ENCODE results near the gene WDR27. TPM values are rescaled to one million over a fixed set of nuclear protein-coding genes. Genes with fewer than 3 reads are reported as not detected.
"Not testable (repeated sequence)": the region's sequence is repeated elsewhere in the genome, so short reads cannot be mapped to it uniquely, and the experiment has no call there.

WDR27 gene
- total RNA-seq, 1 donor from 2014 or later: 18.3 TPM

- DNase-seq (ENCODE audit: low spot score in 2 of 2) (no peak), FAIRE-seq (no peak)
Measured at GRCh38 chr6:169665289-169665688, 36.5 kb downstream of the WDR27 start.

DNA sequence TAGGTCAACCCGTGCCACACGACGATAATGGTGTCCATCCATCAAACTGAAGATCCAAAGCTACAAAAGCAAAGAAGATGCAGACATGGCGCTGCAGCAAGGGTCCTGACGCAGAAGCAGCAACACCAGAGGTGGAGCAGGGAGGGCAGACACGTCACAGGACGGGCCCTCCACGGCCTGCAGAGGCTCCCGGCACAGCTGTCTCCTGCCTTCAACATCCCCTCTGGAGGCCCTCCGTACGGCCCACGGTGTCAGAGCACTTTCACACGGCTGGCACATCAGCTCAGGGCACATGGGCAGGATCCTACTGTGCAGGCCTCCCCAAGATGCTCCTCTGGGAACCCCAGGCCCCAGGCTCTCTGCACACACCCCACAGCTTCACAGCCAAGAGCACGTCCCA is 37.6 kb downstream of the WDR27 start:
- DNase-seq (ENCODE audit: low spot score in 2 of 2) (no peak), FAIRE-seq (no peak)

- DNase-seq (ENCODE audit: low spot score in 2 of 2) (no peak), FAIRE-seq (no peak)
Measured at GRCh38 chr6:169663468-169663867, 38.4 kb downstream of the WDR27 start.

DNA sequence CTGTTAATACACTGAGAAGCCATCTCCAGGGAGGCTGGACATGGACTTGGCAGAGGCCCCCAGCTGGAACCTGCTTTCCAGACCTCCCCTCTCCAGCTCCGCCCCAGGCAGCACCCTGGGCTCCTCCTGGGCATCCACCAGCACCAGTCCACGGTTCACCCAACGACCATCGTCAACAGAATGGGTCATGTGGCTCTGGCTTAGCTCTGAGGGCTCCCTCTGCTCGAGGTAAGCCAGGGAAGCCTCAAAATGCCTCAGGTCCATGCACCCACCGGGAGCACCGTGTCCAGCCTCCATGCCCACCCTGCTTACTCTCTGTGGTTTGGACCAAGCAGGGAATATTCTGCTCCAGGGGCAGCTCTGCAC is 40.5 kb downstream of the WDR27 start:
- FAIRE-seq: no peak
- no peak for DNase-seq (ENCODE audit: low spot score in 2 of 2)

DNA sequence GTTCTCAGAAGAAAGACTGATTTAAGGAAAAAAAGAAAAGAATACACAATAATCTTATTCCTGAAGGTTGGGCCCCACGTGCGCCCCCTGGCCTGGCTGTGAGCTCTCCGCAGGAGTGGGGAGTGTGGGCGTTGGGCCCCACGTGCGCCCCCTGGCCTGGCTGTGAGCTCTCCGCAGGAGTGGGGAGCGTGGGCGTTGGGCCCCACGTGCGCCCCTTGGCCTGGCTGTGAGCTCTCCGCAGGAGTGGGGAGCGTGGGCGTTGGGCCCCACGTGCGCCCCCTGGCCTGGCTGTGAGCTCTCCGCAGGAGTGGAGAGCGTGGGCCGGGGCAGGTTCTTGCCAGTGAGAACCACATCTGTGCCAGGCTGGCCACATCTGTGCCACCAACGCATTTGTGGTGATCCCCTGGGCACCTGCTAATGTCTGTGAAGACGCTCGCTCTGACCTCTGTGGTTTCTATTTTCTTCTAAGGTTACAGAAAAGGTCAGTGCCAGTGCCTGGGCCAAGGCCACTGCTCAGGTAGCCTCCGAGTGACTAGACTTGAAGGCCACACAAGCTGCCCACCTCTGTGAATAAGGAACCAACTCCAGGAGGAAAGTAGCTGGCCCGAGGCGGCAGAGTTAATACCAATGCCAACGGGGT is 41.0 kb downstream of the WDR27 start:
- no peak for DNase-seq (ENCODE audit: low spot score in 2 of 2)
- no peak for FAIRE-seq

GRCh38 chr6:169659820-169660610 is 41.8 kb downstream of the WDR27 start:
- DNase-seq (ENCODE audit: low spot score in 2 of 2) (no peak), FAIRE-seq (no peak)

GRCh38 chr6:169657284-169657610 is 44.6 kb downstream of the WDR27 start:
- DNase-seq (ENCODE audit: low spot score in 2 of 2) (no peak), FAIRE-seq (no peak)

DNA sequence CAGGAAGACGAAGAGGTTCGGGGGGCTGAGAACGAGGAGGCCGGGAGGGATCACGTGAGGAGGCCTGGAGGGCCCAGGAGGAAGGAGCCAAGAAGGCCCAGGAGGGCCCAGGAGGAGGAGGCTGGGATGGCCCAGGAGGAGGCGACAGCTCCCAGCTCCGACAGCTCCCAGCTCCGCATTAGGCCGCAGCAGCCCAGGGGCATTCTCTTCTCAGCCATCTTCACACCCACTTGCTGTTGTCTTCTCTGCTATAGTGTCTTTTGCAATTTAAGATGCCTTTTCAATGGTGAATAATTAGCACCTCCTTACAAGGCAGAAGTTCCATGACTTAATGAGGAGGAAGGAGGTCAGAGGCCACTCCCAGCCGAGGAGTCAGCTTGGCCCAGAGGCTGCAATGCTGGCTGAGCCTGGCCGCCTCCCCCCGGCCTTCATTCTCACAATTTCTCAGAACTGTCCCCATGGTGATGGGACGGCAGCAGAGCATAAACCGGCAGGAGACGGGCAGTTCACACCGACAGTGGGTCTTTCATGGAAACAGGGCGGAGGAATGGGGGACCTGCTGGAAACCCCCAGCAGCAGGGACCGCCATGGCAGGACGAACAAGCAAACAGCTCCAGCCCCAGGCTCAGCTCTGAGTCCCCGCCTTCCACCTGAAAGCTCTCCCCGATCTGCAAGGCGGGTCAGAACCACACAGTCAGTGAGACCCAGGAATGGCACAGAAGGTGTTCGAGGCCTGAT is 45.1 kb downstream of the WDR27 start:
- FAIRE-seq: no peak

GRCh38 chr6:169654598-169655391 is 47.0 kb downstream of the WDR27 start:
- no peak for FAIRE-seq
- DNase-seq (ENCODE audit: low spot score in 2 of 2): peak in 1 of 2 donors; percentile 62

More for the DNA sequence above, 45.1 kb downstream of the WDR27 start:
- no peak for DNase-seq (ENCODE audit: low spot score in 2 of 2)

- no peak for DNase-seq (ENCODE audit: low spot score in 2 of 2)
- no peak for FAIRE-seq
Measured at GRCh38 chr6:169653691-169654090, 48.1 kb downstream of the WDR27 start.

DNA sequence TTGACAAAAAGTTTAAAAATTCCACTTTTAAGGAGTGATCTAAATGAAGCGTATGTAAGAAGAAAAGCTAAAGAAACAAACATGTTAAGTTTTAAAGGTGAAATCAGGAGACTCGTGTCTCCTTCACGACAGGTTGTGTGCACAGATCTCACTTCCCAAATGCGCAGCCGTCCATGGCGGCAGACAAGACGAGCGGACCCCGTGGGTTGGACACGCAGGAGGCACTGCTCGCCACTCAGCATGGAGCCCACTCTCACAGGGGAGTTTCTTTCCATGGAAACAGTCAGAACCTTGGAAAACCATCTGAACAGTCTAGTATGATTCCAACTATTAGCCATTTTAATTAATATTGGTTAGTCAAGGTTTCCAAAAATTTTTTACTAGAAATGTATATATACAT is 48.9 kb downstream of the WDR27 start:
- FAIRE-seq (no peak), DNase-seq (ENCODE audit: low spot score in 2 of 2) (no peak)

DNA sequence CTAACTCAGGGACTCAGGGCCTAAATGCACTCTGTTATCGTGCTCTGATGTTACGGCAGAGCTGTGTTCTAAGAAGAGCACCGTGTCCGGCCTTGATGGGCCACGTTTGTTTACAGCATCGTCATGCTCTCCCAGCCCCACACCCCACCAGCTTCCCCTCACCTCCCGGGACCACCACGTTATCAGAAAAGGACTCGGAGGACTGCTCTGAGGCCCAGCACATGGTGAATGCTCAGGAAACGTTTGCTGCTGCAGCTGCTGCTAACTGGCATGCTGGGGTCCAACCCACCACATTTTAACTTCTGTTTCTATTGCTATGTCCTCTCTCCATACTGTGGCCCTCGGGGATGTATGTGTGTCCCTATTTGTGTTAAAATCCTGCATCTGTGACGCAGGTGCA is 50.3 kb downstream of the WDR27 start:
- FAIRE-seq (no peak), DNase-seq (ENCODE audit: low spot score in 2 of 2) (no peak)

DNA sequence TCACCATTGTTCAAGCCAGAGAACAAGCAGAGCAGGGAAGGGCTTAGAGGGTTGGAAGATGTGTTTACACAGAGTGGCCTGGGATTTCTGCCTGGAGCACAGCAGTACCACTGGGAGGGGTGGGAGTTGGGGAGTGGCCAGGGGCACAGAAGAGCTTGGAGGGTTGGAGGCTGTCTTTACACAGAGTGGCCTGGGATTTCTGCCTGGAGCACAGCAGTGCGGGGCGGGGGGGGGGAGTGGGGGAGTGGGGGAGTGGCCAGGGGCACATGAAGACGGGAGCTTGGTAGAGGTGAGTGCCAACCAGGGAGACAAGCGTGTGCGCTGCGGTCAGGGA is 50.9 kb downstream of the WDR27 start:
- DNase-seq (ENCODE audit: low spot score in 2 of 2) (no peak), FAIRE-seq (no peak)

DNA sequence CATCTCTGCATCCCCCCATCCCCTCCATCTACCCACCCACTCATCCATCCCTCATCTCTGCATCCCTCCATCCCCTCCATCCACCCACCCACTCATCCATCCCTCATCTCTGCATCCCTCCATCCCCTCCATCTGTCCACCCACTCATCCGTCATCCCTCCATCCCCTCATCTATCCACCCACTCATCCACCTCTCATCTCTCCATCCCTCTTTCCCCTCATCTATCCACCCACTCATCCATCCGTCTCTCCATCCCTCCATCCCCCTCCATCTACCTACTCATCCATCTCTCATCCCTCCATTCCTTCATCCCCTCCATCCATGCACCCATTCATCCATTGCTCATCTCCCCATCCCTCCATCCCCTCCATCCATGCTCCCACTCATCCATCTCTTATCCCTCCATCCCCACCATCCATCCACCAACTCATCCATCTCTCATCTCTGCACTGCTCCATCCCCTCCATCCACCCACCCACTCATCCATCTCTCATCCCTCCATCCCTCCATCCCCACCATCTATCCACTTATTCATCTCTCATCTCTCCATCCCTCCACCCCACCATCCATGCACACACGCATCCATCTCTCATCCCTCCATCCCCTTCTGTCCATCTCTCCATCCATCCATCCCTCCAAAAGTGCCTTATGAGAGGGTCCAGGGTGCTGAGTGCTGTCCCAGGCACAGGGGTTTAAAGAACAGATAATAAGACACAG is 51.4 kb downstream of the WDR27 start:
- FAIRE-seq (no peak), DNase-seq (ENCODE audit: low spot score in 2 of 2) (no peak)

DNA sequence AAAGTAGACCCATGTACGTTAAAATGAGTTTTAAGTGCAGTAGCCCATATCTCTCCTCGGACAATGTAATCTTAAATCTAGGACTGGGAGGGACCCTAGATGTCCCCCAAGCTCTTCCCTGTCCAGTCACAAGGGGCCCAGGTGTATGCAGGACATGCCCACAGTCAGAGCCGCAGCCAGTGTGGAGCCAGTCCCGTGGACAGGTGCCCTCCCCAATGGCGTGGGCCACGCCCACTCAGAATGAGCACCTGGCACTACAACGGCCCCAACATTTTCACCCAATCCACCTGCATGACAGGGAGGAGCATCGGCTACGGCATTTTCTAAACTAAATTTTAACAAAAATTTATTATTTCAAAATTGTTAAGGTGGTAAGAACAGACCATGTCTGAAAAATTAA is 53.2 kb downstream of the WDR27 start:
- FAIRE-seq: no peak
- DNase-seq (ENCODE audit: low spot score in 2 of 2): no peak

DNA sequence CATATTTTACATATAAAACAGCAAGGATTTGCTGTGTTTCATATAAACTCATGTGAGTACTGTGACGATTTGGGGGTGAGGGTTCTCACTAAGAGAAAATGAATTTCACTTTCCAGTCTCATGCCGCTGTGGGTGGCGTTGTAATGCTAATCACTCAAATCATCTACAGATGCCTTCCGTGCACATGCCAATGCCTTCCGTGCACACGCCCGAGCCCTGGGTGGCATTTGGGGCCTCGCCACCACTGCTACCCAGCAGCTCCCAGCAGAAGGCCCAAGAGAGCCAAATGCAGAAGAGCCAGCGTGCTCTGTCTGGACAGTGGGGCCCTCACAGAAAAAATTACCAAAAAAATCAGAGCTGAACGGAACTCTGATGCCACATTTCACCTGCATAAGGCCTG is 53.7 kb downstream of the WDR27 start:
- FAIRE-seq (no peak), DNase-seq (ENCODE audit: low spot score in 2 of 2) (no peak)

DNA sequence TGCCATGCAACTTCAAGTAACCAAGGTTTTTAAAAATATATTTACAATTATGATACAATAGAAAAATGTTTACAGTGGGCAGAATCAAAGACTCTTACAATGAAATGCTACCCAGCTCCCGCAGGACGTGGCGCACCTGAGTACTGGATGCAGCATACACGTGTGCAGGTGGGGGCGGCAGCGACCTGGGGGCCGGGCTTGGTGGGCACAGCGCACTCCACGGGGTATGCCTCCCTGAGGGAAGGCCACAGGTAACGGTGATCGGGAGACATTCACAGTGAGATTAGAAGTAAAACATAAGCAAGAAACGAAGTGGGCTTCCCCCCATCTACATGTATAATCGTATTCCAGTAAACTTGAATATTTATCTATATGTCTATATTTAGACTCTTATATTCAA is 54.2 kb downstream of the WDR27 start:
- DNase-seq (ENCODE audit: low spot score in 2 of 2): no peak
- no peak for FAIRE-seq

DNA sequence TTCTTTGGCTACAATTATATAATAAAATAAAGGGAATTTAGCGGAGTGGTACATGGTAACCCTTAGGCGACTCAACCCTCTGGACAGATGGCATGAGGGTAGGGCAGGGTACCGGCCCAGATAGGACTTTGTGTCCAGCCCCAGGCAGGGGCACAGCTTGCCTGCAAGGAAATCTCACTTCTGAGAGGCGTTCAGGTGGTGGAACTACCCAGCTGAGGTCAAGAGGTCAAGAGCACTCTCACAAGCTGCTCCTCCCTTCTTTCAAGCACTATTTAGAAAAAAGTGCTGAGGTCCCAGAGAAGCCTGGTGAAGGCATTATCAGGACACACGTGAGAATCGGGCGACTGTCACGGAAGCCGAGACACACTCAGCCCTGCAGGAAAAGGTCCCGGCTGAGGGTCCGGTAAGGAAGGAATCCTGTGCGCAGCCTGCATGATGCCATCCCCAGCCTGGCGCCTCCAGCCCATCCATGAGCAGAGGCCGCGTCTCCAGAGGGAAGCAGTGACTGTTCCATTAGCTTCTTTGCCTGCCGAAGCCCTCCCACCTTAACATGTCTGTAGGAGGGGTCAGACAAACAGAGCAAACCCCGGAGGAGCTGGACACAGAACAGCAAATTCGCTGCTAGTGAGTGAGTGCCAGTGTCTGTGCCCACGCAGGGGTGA is 54.8 kb downstream of the WDR27 start:
- FAIRE-seq (no peak), DNase-seq (ENCODE audit: low spot score in 2 of 2) (no peak)

DNA sequence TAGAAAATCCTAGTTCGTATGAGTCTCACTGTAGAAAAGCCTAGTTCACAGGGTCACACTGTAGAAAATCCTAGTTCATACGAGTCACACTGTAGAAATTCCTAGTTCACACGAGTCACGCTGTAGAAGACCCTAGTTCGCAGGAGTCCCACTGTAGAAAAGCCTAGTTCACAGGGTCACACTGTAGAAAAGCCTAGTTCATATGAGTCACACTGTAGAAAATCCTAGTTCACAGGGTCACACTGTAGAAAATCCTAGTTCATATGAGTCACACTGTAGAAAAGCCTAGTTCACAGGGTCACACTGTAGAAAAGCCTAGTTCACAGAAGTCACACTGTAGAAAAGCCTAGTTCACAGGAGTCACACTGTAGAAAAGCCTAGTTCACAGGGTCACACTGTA is 56.4 kb downstream of the WDR27 start:
- not testable (repeated sequence) for FAIRE-seq; DNase-seq (ENCODE audit: low spot score in 2 of 2)

DNA sequence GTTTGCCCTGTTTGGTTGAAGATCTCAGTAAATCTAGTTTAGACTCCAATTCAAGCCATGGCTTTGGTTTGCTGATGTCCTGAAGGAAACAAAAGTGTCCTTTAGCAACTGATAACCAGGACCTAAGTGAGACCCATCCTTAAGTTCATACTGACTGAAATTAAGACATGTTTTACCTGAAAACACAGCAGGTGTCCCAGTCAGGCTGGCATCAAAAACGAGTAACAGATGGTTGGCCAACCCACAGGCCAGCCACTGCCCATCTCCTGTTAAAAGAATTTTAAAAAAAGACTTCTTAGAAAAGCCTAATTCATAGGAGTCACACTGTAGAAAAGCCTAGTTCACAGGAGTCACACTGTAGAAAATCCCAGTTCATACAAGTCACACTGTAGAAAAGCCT is 58.3 kb downstream of the WDR27 start:
- no peak for DNase-seq (ENCODE audit: low spot score in 2 of 2)
- FAIRE-seq: no peak

All from frontal cortex (tissue), 4 donors.